Measurements from ENCODE around the gene METTL21C.

The METTL21C gene

GRCh38 chr13:102694937-102695336, at the start of gene METTL21C:
Gene METTL21C (minus strand): TSS chr13:102695044. CDS start chr13:102694498, 546 bp downstream.
- no peak for DNase-seq

GRCh38 chr13:102742506-102742905, 47.7 kb upstream of the METTL21C start:
- DNase-seq, result no peak

- DNase-seq, result no peak
Observed at GRCh38 chr13:102742101-102742500, 47.3 kb upstream of the METTL21C start.

GRCh38 chr13:102729560-102730270, 34.9 kb upstream of the METTL21C start:
- DNase-seq, result no peak

GRCh38 chr13:102726430-102726829, 31.6 kb upstream of the METTL21C start:
- DNase-seq, result no peak

GRCh38 chr13:102724923-102725322, 30.1 kb upstream of the METTL21C start:
- no peak for DNase-seq

- DNase-seq, result no peak
Observed at GRCh38 chr13:102721800-102722231, 27.0 kb upstream of the METTL21C start.

- DNase-seq, result no peak
Observed at GRCh38 chr13:102718746-102719145, 23.9 kb upstream of the METTL21C start.

- no peak for DNase-seq
Observed at GRCh38 chr13:102715447-102715846, 20.6 kb upstream of the METTL21C start.

GRCh38 chr13:102710261-102710679, 15.4 kb upstream of the METTL21C start:
- DNase-seq, result no peak

- no peak for DNase-seq
Observed at GRCh38 chr13:102709536-102709935, 14.7 kb upstream of the METTL21C start.

GRCh38 chr13:102708991-102709390, 14.1 kb upstream of the METTL21C start:
- no peak for DNase-seq

- no peak for DNase-seq
Observed at GRCh38 chr13:102708211-102708610, 13.4 kb upstream of the METTL21C start.

- no peak for DNase-seq
Observed at GRCh38 chr13:102707467-102707866, 12.6 kb upstream of the METTL21C start.

GRCh38 chr13:102704238-102705058, 9.6 kb upstream of the METTL21C start:
- no peak for DNase-seq

- no peak for DNase-seq
Observed at GRCh38 chr13:102703726-102704035, 8.8 kb upstream of the METTL21C start.

GRCh38 chr13:102702965-102703725, 8.3 kb upstream of the METTL21C start:
- no peak for DNase-seq

- no peak for DNase-seq
Observed at GRCh38 chr13:102701331-102701730, 6.5 kb upstream of the METTL21C start.

GRCh38 chr13:102700088-102701031, 5.5 kb upstream of the METTL21C start:
- no peak for DNase-seq

GRCh38 chr13:102699504-102699903, 4.7 kb upstream of the METTL21C start:
- DNase-seq, result no peak

- DNase-seq, result no peak
Observed at GRCh38 chr13:102698649-102698980, 3.8 kb upstream of the METTL21C start.

- no peak for DNase-seq
Observed at GRCh38 chr13:102697929-102698648, 3.2 kb upstream of the METTL21C start.

Measured in stimulated activated naive CD4-positive, alpha-beta T cell treated with Interleukin-2 at 50 U/mL for 16 hours (primary cell).